Kidney glomerular epithelial cell (primary cell): Measurements from ENCODE around the gene ELP4.
"Not testable (repeated sequence)": the region's sequence is repeated elsewhere in the genome, so short reads cannot be mapped to it uniquely, and the experiment has no call there.

ENCODE experiments used
- DNase-seq: peaks from one replicate; lab custom pipeline; 2025; lab: John Stamatoyannopoulos, UW

The ELP4 gene

DNA sequence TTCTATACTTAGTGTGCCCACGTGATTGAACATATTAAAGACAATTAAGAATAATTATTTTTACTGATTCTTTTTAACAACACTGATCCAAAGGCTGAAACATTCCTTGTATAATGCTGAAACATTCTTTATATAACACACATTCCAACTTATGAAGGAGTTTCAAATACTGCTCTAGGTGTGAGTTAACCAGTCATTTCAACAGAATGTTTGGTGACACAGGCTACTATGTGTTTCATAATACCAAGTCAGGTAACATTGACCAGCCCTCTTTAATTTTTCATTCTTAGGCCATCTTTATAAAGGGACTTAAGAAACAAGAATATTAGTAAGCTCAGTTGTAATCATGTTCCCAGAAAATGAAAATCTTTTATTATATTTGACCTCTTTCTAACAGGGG lies 136.6 kb downstream of the ELP4 start:
- DNase-seq, result peak; percentile 51

DNA sequence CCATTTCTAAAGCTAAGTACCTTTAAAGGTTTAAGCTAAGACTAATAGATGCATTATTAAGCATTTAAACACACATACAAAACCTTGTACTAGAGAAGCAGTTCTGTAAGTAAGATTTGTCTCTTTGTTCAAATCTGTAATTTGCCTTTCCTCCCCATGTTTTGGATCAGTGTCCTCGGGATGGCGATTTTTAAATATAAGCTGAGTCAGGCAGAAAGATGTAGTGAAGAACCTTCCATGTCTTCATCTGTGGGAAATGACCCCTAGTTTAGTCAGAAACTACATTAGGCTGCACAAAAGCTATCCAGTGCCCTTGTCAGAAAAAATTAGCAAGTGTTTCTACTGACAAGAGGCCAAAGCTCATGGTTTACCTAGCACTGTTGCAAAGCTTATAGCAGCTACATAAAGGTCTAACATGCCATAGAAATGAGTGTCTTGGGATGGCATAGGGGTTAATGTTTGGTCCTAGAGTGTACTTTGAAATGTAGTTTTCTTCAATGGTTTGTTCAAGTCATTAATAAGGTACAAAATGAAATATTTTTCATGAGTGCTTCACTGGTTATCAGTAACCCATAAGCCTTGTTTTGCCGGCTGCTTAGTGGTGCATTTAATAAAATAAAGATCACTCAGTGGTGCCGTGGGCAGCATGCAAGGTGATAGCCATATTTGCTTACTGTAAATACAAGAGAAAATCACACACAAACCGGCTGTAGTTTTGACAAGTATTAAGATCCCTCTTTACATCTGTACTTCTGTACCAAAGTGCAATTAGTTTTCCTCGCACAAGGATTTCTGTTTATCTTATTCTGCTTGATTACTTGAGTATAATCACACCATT lies 139.8 kb downstream of the ELP4 start:
- DNase-seq, result no peak

DNA sequence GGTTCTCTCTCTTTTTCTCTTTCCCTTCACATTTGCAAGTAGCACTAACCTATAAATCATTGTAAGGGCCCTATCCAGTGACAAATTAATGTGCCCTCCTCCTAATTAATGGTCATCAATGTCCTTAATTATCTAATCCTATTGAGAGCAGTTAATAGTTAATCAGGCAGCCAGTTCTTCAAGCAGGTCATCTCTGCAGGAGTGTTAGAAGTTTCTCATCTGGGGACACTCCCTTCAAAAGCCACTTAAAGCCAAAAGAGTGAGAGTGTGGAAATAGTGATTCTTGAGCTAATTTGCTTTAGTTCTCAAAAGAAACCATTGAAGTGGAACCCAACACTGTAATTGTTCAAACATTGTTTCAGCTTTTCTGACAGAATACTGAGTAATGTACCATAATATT lies 141.6 kb downstream of the ELP4 start:
- DNase-seq, result peak; percentile 16

DNA sequence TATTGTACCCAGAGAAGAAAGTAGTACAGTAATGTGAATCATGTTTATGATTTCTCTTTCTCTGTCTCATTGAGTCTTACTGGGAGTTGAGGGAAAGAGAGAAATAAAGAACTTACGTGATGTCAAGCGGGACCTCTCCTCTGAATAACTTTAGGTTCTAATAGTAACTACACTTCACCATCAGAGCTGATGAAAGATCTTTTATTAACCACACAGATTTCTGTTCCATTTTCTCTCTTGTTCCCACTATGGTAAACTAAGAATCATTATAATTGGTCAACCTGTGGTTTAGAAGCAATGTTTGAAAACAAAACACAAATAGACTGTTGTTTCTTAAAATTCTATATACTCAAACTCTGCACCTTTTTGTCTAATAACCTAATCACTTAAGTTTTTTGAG lies 142.3 kb downstream of the ELP4 start:
- DNase-seq, result no peak

DNA sequence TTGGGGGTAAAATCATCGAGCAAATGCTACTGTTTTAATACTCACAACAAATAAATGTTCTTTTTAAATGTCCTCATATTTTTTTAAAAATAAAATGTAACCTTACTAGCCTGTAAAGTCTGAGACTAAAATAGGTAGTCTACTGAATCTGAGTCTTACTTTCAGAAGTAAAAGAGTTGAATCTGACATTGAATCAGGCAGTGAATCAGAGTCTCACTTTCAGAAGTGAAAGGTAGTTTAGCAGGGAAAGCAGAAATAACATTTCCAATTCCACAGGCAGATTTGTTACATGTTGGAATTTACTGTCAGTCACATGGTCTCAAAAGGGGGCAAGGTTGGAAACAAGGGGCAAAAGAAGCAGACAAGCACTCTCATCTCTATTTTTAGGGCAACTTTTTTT lies 143.0 kb downstream of the ELP4 start:
- DNase-seq, result no peak

DNA sequence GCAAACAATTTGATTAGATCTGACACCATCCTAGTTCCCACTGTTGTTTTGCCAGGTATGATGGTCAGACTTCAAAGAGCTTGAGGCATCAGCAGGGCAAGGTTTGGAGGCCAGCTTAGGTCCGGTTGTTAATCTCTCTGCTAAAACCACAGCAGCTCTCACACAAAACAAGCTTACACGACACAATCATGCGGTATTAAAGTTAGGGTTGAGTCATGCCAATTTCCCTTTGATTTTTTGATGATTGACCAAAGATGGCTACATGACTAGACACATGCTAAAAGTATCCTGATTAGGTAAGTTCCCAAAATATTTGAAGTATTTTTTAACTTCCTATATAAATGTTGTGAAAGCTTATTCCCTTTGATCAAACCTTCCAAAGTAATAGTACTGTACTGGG lies 145.9 kb downstream of the ELP4 start:
- peak; percentile 92 for DNase-seq

DNA sequence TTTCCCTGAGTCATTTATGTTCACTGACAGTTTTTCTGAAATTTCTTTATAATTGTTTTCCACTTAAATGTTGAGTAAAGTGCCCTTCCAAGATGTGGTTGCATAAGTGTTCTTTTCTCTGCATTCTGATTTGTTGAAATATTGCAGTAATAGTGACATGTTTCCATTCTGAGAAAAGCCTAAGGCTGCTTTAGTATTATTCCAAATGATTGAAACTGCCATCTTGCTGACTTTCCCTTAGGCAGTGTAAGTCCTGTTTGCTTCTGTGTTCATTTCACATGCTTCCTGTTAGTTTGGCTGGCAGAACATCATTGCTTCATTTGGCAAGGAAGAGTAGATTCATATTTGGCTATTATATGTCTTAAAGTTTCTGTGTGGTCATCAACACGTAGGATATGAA lies 146.5 kb downstream of the ELP4 start:
- no peak for DNase-seq

DNA sequence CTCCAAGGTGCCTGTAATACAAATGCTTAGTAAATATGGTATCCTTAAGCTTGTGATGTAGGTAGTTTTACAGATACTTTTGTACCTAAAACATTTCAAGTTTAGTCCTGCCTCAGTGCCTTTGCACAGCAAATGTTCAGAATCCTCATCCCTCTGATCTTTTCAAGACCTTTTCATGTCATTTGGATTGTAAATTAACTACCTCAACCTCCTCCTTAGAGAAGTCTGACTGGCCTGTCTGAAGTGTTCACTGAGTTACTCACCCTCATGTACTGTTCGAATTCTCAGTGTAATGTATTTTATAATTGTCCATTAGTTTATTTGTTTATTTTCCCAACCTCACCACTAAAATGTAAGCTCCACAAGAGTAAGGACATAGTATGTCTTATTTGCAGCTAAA lies 147.5 kb downstream of the ELP4 start:
- DNase-seq, result peak; percentile 34

DNA sequence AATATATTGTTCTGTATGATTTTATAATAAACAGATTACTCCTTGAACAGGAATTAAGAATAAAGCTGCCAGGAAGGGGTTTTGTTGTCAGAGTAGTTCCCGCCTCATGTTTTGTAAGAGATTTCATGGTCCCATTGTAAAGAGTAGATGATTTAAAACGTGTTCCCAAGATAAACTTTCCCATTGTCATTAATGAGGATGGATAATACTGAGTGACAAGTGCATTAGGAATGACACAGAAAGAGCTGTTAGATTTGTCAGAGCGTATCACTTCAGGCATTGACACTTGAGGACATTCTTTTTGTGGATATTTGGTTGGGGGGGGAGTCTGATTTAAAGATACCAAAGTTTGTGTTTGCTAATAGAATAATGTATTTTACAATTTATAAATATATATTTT lies 154.6 kb downstream of the ELP4 start:
- DNase-seq, result no peak

DNA sequence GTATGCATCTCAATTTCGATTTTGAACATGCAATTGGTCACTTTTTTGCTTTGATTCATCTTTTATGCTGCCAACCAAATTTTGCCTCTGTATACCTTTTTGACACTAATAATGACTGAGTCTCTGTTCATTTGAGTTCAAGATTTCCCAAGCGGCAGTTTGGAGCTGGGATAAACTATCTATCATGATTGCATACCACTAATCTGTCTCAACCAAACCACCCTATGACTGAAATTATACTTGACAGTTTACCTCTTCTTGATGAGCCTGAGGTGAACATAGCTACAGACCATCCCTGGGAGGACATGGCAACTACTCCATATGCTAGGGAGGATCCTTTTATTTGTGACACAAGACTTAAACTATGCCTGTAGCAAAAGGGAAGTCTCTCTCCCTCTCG lies 155.4 kb downstream of the ELP4 start:
- no peak for DNase-seq

DNA sequence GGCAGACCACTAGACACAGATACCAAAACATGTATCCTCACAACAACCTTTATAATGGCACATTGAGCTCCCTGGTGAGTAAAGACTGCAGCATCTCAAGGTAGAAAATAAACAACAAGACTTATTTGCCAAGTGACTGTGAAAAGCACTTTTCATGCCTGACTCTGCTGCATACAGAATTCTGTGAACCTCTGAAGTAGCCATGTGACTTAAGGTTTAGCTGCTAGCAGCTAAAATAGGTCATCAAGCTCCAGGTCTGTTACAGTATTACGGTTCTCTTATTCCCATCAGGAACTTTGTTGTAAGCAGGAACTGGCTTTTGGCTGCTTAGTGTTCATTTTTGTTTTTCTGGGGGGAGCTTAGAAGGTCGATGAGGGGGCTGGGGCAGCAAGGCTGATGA lies 162.1 kb downstream of the ELP4 start:
- DNase-seq, result no peak

DNA sequence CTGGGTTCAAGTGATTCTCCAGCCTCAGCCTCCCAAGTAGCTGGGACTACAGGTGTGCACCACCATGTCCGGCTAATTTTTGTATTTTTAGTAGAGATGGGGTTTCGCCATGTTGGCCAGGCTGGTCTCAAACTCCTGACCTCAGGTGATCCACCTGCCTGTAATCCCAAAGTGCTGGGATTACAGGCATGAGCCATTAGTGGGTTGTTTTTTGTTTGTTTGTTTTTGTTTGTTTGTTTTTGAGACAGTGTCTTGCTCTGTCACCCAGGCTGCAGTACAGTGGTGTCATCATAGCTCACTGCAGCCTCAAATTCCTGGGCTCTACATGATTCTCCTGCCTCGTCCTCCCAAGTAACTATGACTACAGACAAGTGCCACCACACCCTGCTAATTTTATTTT lies 163.5 kb downstream of the ELP4 start:
- not testable (repeated sequence) for DNase-seq

DNA sequence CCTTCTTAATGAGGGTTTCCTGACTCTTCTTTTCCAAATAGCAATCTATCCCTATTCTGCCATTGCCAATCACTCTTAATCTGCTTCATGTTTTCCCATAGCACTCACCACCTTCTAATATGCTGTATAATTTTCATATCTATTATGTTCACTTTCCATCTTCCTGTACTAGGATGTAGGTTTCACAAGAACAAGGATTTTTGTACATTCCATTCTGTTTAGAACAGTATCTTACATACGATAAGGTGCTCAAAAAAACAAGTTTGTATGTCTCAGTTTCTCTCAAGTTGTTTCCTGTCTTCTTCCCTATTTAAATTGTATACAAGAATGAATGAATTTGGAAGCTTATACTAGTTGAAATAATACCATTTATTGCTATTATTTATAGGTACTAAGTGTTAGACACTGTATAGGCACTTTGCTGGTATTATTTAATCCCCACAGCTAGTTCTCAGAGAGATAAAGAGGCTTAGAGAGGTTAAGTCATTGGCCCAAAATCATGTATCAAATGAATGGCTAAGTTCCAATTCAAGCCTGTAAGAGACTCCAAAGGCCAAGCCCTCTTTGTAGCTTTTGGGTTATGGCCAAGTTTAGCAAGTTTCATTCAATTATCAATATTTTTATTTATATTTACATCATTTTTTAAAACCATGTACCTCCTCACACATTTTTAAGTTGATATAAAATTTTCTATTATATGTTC lies 166.9 kb downstream of the ELP4 start:
- DNase-seq, result no peak

DNA sequence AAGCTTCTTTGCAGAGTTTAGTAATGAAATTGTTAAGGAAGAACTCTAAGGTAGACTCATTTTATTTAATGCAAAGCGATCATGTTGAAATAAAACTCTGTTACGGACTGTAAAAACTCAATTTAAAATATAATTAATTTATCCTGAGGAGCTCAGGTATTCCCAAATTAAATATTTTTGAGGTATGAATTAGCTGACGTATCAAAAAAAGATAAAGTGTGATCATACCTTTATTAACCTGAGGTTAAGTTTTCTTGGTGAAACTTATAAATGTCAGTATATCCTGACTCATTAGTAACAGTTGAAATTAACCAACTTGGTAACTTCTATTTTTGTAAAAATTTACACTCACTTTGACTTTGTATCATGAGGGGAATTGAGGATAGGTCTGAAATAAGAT lies 171.2 kb downstream of the ELP4 start:
- DNase-seq, result no peak

DNA sequence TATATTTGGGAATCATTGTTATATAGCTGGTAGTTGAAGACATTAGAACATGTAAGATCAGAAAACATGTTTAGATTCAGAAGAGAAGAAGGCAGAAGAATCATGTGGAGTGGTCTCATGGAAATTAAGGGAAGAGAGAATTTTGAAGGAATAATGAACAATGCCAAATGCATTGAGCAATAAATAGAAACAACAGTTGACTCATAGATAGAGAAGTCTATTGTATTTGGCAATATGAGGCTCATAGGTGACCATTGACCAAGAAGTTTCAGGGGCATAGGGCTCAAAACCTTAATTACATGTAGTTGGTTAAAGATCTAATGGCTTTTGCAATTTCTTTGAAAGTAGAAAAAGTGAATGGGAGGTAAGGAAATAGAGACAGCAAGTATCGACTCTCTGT lies 177.7 kb downstream of the ELP4 start:
- DNase-seq, result no peak

DNA sequence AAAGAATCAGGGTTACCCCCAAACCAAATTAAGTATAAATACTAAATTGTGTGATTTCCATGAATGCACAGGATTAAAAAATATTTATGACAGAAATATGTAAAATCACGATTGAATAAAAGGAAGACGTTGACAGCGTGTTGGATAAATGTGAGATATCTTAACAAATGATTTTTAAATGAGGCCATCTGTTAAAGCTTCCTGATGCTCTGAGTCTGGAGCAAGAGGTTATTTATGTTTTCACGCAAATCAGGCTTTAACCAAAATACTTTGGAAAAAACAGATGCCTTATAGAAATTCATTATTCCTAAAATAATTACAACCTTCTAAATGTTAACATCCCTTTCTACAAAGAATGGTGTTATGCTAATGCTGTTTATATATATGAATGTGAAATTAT lies 178.3 kb downstream of the ELP4 start:
- no peak for DNase-seq

DNA sequence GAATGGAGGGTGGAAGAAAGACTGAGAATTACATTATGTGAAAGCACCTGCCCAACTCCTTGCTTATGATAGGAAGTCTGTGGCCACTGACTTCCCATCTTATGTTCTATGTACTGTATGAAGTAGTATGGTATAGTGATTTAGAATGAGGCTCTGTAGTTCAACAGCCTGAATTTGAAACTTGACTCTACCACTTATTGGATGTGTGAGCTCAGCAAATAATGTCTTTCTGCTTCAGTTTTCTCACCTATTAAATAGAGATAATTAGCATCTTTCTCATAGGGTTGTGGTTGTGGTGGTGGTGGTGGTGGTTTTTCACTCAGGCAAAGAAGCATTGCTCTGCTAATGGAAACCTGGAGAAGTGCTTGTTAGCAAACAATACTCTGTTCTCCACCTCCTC lies 180.0 kb downstream of the ELP4 start:
- no peak for DNase-seq

DNA sequence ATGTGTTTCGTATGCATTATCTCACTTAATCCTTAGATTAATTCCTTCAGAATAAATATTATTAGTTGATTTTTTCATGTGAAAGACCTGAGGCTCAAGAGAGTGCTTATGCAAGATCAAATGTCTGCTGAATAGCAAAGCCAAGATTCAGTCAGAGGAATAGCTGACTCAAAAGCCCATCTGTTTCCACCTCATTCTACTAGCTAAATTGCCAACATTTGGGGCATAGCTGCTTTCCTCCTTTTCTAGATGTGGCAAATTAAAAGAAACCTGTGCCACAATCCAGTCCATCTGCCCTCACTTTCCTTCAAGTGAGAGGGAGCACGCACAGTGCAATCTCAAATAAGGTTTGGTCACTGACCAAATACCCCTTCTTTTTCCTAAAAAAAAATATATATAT lies 180.5 kb downstream of the ELP4 start:
- DNase-seq, result no peak

DNA sequence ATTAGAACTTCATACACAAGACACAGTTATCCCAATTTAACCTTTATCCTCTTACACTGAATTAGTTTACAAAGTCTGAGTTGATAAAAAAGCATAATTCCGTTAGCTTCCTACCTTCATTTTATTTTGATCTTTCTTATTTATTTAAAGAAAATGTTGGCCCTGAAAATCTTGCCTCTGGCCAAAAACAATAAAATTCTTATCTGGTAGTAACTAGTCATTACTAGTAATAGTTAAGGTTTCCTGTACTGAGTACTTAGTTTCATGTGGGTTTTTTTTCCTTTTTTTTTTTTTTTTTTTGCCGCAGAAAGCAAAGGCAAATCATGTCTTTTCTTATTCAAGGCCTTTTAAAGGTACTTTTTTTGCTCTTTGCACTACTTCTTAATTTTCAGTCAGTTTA lies 180.9 kb downstream of the ELP4 start:
- DNase-seq, result no peak

DNA sequence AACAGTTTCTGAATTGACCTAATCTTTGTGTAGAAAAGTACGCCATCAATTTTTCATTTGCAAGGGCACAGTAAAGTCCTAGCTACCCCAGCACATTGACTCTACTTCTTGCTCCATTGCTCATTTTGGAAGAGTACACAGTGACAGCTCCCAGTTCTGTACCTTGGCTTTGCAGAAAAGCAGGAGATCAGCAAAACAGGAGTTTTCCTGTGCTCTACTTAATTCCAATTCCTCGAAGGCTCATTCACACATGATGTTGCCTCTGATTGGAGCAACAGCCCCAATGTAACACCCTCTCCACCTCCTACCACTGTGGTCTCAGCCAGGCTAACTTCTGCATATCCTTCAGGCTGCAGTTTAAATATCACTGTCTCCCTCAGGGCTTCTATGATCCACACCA lies 182.9 kb downstream of the ELP4 start:
- DNase-seq, result no peak

DNA sequence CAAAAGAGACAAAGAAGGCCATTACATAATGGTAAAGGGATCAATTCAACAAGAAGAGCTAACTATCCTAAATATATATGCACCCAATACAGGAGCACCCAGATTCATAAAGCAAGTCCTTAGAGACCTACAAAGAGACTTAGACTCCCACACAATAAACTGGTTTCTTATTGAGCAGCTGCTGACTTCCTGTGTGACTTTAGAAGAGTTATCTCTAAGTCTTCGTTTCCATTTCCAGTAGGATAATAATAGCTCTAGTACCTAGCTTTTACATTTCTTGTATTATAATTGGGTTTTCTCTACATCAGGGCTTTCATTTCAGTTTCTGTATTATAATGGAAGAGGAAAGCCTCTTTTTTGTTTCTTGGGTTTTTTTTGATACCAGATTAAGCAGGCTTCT lies 187.5 kb downstream of the ELP4 start:
- DNase-seq, result not testable (repeated sequence)

DNA sequence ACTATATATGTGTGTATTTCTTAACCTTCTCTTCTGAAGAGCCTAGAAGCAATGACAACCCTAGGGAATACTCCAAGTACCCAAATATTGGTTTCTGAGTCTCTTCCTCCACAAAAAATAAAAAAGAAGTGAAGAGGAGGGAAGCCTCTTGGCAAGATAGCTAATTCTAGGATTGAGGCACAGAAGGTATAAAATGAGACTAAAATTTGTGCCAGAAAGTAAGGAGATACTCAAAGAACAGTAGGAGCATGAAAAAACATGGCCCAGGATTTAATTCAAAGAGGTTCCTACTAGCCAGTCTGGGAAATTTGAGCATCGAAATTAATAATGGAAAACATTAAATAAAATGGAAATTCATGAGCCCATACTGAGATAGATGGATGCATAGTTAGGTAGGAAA lies 189.5 kb downstream of the ELP4 start:
- DNase-seq, result no peak

DNA sequence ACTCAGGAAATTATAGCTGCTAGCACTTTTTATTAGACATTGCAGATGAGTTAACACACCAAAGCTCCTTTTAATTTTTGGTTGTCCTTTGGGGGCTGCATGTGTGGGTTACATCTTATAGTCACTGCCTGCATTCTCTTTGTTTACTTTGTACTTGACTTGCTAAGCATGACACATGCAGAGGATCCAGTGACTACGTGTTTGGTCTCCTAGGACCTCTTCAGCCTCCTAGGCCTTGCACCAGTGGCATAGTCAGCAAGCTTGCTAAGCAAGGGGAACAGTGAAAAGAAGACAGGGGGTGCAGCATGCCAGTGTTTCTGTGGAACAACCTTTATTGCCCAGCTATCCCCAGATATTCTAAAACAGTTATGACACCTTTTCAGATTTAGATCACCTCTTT lies 193.4 kb downstream of the ELP4 start:
- DNase-seq, result no peak

DNA sequence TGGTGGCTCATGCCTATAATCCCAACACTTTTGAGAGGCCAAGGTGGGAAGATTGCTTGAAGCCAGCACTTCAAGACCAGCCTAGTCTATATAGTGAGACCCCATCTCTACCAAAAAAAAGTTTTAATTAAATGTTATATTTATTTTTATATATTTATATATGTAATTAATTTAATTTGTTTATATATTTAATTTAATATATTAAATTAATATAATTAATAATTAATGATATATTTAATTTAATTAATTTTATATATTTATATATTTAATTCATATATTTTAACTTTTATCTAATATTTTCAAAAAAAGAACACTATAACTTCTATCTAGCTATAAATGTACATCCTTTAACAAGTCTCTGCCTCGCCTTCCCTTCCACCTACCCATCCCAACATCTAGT lies 196.8 kb downstream of the ELP4 start:
- DNase-seq, result no peak
